ENCODE data around the gene TMEM248.
A peak's percentile ranks its signal among the peaks of the same experiment; 100 is the strongest.
"Not testable (repeated sequence)": the region's sequence is repeated elsewhere in the genome, so short reads cannot be mapped to it uniquely, and the experiment has no call there.

Gene TMEM248

DNA sequence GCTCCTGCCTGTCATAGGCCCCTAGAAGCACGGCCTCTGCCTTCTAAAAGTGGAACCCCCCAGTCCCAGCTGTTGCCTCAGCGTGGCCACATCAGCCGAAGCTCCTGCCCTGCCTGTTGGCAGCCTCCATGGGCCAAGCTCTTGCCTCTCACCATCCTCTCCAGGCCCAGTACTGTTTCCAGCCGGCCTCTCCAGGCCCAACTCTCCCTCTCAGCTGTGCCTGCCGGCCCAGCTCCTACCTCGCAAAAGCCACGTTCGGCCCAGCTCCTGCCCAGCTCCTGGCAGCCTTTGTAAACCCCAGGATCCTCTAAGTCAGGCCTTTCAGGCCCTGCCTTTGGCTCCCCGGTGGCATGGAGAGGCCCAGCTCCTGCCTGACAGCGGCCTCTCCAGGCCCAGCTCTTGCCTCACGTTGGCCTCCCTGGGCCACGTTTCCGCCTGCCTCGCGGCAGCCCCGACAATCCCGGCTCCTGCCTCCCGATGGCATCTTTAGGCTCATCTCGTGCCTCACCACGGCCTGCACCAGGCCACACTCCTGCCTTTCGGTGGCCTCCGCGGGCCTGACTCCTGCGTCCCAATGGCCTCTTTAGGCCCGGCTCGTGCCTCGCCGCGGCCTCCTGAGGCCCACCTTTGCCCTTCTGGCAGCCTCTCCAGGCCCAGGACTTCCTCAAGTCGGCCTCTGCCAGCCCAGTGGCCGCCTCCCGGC is 17.5 kb upstream of the TMEM248 start:
- TF ChIP-seq, protein P1, sequence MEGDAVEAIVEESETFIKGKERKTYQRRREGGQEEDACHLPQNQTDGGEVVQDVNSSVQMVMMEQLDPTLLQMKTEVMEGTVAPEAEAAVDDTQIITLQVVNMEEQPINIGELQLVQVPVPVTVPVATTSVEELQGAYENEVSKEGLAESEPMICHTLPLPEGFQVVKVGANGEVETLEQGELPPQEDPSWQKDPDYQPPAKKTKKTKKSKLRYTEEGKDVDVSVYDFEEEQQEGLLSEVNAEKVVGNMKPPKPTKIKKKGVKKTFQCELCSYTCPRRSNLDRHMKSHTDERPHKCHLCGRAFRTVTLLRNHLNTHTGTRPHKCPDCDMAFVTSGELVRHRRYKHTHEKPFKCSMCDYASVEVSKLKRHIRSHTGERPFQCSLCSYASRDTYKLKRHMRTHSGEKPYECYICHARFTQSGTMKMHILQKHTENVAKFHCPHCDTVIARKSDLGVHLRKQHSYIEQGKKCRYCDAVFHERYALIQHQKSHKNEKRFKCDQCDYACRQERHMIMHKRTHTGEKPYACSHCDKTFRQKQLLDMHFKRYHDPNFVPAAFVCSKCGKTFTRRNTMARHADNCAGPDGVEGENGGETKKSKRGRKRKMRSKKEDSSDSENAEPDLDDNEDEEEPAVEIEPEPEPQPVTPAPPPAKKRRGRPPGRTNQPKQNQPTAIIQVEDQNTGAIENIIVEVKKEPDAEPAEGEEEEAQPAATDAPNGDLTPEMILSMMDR (IDR thresholded peaks at IDR 0.05; ENCODE audit: control insufficient read depth, extremely low read depth, insufficient read depth): no peak
- no peak overlapping the region for H3K4me3 ChIP-seq (ENCODE audit: low read depth, low read length)
- no peak for DNase-seq (ENCODE audit: low read depth)

DNA sequence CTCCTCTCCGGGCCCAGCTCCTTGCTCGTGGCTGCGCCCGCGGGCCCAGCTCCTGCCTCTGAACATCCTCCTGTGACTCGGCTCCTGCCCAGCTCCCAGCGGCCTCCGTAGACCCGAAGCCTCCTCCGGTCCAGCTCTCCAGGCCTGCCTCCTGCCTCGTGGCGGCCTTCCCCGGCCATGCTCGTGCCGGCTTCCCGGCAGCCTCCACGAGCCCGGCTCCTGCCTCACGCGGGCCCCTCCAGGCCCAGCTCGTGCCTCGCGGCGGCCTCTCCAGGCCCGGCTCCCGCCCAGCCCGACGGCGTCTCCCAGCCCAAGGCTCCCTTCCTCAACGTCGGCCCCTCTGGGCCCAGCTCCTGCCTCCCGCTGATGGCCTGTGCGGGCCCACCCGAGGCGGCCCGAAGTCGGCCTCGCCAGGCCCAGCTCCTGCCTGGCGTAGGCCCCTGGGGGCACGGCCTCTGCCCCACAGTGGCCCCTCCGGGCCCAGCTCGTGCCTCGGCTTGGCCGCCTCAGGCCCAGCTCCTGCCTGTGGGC is 16.9 kb upstream of the TMEM248 start:
- no peak overlapping the region for H3K4me3 ChIP-seq (ENCODE audit: low read depth, low read length)
- DNase-seq (ENCODE audit: low read depth): no peak
- TF ChIP-seq, protein P1 (IDR thresholded peaks at IDR 0.05; ENCODE audit: control insufficient read depth, extremely low read depth, insufficient read depth): no peak

DNA sequence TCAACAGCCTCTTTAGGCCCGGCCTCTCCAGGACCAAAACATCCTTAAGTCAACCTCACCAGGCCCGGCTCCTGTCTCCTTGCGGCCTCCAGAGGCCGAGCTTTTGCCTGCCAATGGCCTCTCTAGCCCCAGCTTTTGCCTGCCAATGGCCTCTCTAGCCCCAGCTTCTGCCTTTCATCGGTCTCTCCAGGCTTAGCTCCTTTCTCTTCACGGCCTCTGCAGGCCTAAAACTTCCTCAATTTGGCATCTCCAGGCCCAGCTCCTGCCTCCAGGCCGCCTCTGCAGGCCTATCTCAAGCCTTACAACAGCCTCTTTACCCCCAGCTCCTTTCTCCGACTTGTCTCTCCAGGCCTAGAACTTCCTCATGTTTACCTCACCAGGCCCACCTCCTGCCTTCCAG is 15.7 kb upstream of the TMEM248 start:
- TF ChIP-seq, protein P1 (IDR thresholded peaks at IDR 0.05; ENCODE audit: control insufficient read depth, extremely low read depth, insufficient read depth): no peak
- DNase-seq (ENCODE audit: low read depth): no peak
- H3K4me3 ChIP-seq (ENCODE audit: low read depth, low read length): no peak overlapping the region

DNA sequence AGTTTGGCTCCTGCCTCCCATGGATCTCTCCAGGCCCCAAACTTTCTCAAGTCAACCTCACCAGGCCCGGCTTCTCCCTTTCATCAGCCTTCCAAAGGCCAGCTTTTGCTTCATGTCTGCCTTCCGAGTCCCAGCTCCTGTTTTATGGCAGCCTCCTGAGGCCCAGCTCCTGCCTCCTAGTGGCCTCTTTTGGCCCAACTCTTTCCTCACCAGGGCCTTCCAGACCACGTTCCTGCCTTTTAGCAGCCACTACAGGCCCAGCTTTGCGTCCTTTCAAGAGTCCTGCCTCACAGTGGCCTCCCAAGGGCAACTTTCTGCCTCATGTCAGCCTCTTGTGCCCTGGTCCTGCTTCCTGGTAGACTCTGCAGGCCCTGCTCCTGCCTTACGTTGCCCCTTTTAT is 15.3 kb upstream of the TMEM248 start:
- no peak overlapping the region for H3K4me3 ChIP-seq (ENCODE audit: low read depth, low read length)
- TF ChIP-seq, protein P1 (IDR thresholded peaks at IDR 0.05; ENCODE audit: control insufficient read depth, extremely low read depth, insufficient read depth): peak; percentile 10; the same call in 1 of the 2 replicates
- no peak for DNase-seq (ENCODE audit: low read depth)

DNA sequence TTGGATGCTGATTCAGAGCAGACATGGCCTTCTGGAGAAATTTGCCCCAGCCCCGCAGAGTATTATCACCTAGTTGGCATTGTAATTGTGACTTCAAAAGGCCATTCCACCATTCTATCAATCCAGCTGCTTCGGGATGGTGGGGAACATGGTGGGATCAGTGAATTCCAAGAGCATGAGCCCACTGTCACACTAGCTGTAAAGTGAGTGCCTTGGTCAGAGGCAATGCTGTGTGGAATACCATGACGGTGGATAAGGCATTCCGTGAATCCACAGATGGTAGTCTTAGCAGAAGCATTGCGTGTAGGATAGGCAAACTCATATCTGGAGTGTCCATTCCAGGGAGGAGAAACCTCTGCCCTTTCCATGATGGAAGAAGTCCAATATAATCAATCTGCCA is 13.3 kb upstream of the TMEM248 start:
- TF ChIP-seq, protein P1 (IDR thresholded peaks at IDR 0.05; ENCODE audit: control insufficient read depth, extremely low read depth, insufficient read depth): no peak
- H3K4me3 ChIP-seq (ENCODE audit: low read depth, low read length): no peak overlapping the region
- DNase-seq (ENCODE audit: low read depth): no peak

DNA sequence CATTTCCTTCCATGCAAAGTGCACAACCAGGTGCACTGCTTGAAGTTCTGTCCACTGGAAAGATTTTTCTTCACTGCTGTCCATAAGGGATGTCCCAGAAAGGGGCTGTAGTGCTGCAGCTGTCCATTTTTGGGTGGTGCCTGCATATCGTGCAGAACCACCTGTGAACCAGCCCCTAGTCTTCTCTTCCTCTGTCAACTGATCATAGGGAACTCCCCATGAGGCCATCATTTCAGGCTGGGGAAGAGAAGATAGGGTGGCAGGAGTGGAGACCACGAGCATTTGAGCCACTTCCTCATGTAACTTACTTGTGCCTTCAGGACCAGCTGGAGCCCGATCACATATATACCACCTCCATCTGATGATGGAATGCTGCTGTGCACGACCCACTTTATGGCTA is 12.4 kb upstream of the TMEM248 start:
- not testable (repeated sequence) for DNase-seq (ENCODE audit: low read depth)

DNA sequence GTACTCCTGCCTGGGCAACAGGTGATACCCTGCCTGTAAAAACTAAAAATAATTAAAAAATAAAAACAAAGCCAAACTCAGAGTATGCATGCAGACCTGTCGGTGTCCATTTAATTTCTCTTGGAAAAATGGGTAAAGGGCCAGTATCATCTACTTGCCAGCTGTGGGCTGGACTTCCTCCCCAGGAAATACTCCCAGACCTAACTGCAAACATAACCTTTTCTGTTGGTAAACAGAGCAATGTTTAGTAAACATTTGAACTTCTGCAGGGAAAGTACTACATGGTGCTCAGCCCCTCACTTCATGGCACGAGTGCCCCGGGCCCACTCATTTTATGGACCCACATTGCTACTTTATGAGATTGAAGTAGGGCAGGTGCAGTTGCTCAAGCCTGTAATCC is 10.2 kb upstream of the TMEM248 start:
- TF ChIP-seq, protein P1 (IDR thresholded peaks at IDR 0.05; ENCODE audit: control insufficient read depth, extremely low read depth, insufficient read depth): no peak
- H3K4me3 ChIP-seq (ENCODE audit: low read depth, low read length): no peak overlapping the region
- no peak for DNase-seq (ENCODE audit: low read depth)

More for the DNA sequence above, 12.4 kb upstream of the TMEM248 start:
- H3K4me3 ChIP-seq (ENCODE audit: low read depth, low read length): not testable (repeated sequence)

DNA sequence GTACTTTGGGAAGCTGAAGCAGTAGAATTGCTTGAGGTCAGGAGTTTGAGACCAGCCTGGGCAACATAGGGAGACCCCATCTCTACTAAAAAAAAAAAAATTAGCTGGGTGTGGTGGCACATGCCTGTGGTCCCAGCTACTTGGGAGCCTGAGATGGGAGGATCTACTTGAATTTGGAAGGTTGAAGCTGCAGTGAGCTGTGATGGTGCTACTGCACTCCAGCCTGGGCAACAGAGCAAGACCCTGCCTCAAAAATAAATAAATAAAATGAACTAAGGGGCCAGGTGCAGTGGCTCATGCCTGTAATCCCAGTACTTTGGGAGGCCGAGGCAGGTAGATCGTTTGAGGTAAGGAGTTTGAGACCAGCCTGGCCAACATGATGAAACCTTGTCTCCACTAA is 9.8 kb upstream of the TMEM248 start:
- not testable (repeated sequence) for H3K4me3 ChIP-seq (ENCODE audit: low read depth, low read length); DNase-seq (ENCODE audit: low read depth)

Measured in LNCaP clone FGC (cell line).